Osteocyte (in vitro differentiated cells): ENCODE measurements around the gene MAFG. TPM values are rescaled to one million over a fixed set of nuclear protein-coding genes. Genes with fewer than 3 reads are reported as not detected.
A peak's percentile ranks its signal among the peaks of the same experiment; 100 is the strongest.

Experiments
- DNase-seq: peaks from one replicate; pipeline ENCODE4 v3.0.0; 2021; ENCODE audit warnings: mixed read lengths; ENCODE audit not compliant: unreplicated experiment; ENCODE audit errors: extremely low spot score
- H3K27ac Mint-ChIP-seq: one replicate; pipeline ENCODE4 v1.8.0; 2021; ENCODE audit warnings: mild to moderate bottlenecking, mixed read lengths; ENCODE audit not compliant: unreplicated experiment
- H3K27me3 Mint-ChIP-seq: one replicate; pipeline ENCODE4 v1.8.0; 2021; ENCODE audit warnings: mixed read lengths; ENCODE audit not compliant: unreplicated experiment
- H3K36me3 Mint-ChIP-seq: one replicate; pipeline ENCODE4 v1.8.0; 2021; ENCODE audit warnings: mixed read lengths; ENCODE audit not compliant: unreplicated experiment
- H3K4me1 Mint-ChIP-seq: one replicate; pipeline ENCODE4 v1.8.0; 2021; ENCODE audit warnings: mixed read lengths; ENCODE audit not compliant: unreplicated experiment
- H3K4me3 Mint-ChIP-seq: one replicate; pipeline ENCODE4 v1.8.0; 2021; ENCODE audit warnings: mild to moderate bottlenecking, moderate library complexity, mixed read lengths; ENCODE audit not compliant: unreplicated experiment
- H3K9me3 Mint-ChIP-seq: one replicate; pipeline ENCODE4 v1.8.0; 2021; ENCODE audit warnings: mixed read lengths; ENCODE audit not compliant: unreplicated experiment
- total RNA-seq: library from RNA; stranded (reverse); gene quantifications from 2 replicates; pipeline ENCODE4 v1.2.1, GENCODE V29; 2021
- TF ChIP-seq, protein P1 (sequence below): fragments of 200-600 bp; sonication (generic); IDR thresholded peaks from 2 replicates; pipeline ENCODE4 v1.5.0; 2021; ENCODE audit warnings: antibody characterized with exemption, mild to moderate bottlenecking, moderate library complexity

The MAFG gene
- total RNA-seq, 1 donor from 2014 or later, result 34.7 TPM

DNA sequence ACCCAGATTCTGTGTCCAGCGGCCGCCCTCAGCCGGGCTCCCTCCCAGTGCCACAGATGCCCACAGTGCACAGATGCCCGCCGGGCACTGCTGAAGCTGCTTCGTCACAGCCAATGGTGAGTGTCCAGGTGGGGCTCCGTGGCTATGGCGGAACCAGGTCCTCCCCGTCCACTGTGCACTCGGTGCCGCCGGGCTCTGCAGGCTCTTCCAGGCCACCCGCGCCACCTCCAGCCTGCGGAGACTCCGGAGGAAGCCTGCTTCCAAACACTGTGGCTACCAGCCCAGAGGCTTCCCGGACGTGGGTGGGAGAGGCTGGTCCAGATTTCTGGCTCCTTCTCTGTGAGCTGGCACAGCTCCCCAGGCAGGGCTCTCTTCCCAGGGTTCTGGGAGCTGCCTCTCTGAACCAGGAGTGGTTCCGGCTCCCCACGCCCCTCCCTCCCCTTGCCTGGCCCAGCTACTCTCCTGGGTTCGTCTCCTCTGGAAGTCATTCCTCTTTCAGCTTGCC, 12.4 kb upstream of the MAFG start:
- TF ChIP-seq, protein P1, sequence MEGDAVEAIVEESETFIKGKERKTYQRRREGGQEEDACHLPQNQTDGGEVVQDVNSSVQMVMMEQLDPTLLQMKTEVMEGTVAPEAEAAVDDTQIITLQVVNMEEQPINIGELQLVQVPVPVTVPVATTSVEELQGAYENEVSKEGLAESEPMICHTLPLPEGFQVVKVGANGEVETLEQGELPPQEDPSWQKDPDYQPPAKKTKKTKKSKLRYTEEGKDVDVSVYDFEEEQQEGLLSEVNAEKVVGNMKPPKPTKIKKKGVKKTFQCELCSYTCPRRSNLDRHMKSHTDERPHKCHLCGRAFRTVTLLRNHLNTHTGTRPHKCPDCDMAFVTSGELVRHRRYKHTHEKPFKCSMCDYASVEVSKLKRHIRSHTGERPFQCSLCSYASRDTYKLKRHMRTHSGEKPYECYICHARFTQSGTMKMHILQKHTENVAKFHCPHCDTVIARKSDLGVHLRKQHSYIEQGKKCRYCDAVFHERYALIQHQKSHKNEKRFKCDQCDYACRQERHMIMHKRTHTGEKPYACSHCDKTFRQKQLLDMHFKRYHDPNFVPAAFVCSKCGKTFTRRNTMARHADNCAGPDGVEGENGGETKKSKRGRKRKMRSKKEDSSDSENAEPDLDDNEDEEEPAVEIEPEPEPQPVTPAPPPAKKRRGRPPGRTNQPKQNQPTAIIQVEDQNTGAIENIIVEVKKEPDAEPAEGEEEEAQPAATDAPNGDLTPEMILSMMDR, result no peak
- peaks cover 2% of the 10 kb centered on the region for H3K27me3 Mint-ChIP-seq
- H3K4me3 Mint-ChIP-seq, result no peak overlapping the region
- no peaks in the 10 kb centered on the region for H3K9me3 Mint-ChIP-seq
- no peaks in the 10 kb centered on the region for H3K36me3 Mint-ChIP-seq
- no peak for DNase-seq
- H3K4me1 Mint-ChIP-seq, result peaks cover 15% of the 10 kb centered on the region
- no peak overlapping the region for H3K27ac Mint-ChIP-seq

DNA sequence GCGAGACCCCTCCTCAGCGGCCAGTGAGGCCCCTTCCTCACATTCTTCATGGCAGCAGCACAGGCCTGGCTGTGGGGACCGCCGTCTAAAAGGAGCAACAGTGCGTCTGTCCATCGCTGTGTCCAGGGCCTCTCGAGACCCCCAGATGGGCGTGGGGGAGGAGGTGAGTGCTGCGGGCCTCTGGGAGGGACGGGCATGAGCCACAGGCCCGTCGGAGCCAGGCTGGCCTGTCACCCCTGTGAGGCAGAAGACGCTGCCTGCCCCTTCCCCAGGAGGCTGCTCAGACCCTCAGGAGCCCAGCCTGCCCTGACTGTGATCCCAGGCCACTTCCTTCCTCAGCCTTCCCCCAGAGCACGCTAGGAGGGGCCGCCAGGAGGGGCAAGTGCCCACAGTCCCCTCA, 11.7 kb upstream of the MAFG start:
- DNase-seq, result no peak
- H3K36me3 Mint-ChIP-seq, result no peaks in the 10 kb centered on the region
- TF ChIP-seq, protein P1, result no peak
- no peak overlapping the region for H3K27ac Mint-ChIP-seq
- H3K4me1 Mint-ChIP-seq, result peaks cover 15% of the 10 kb centered on the region
- no peaks in the 10 kb centered on the region for H3K9me3 Mint-ChIP-seq
- no peak overlapping the region for H3K4me3 Mint-ChIP-seq
- peaks cover 2% of the 10 kb centered on the region for H3K27me3 Mint-ChIP-seq

DNA sequence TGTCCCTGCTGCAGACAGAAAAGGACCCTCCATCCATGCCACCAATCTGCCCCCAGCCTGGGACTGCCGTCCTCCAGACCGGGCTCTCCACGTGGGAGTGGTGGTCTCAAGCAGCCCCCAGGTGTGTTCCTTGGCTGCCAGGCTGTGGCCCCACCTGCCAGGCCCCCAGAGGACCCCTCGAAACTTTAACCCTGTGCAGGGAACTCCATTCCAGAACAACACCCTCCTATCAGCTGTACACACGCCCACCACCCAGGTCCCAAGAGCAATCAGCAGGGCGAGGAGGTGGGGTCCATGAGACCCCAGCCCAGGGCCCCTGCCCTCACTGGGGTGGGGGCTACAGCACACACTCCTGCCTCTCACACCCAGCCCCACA, 8.2 kb upstream of the MAFG start:
- DNase-seq, result no peak
- TF ChIP-seq, protein P1, result no peak
- Mint-ChIP-seq H3K27ac (peak overlapping the region; percentile 10), H3K4me1 (peaks cover 23% of the 10 kb centered on the region), H3K9me3 (no peaks in the 10 kb centered on the region), H3K27me3 (no peaks in the 10 kb centered on the region), H3K4me3 (peak overlapping the region; percentile 89), H3K36me3 (peaks cover 2% of the 10 kb centered on the region)

DNA sequence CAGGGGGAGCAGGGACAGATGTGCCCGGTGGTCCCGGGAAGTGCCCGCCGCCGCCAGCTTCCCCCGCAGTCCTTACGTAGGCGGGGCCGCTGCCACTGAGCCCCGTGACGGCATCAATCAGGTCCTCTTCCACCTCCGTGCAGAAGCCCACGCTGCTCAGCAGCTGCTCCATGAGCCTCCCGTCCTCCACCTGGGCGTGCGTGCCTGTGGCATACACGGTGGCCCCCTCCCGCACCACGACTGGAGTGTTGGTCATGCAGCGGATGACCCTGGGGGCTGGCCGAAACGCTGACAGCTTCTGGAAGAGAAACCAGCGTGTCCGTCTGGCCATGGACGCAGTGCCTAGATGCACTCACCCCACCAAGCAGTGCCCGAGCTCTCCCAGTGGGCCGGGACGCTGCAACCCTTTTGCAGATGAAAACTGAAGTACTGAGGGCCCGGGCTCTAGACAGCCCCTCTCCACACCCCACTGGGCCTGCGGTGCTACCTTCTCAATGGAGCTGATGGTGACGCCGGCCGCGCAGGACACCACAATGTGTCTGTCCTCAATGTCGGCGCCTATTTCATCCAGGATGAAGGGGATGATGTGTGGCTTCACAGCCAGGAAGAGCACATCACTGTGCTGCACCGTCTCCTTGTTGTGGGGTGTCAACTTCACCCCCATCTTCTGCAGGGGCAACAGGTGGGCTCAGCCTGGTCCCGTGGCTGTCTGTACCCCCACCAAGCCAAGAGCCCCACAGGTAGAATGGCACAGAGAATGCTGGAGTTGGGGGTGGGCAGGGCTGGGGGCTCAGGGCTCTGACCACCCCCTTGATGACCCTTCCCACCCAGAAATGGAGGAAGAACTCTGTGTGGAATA, 7.5 kb upstream of the MAFG start:
- no peaks in the 10 kb centered on the region for H3K27me3 Mint-ChIP-seq
- H3K4me1 Mint-ChIP-seq, result peaks cover 26% of the 10 kb centered on the region
- peaks cover 2% of the 10 kb centered on the region for H3K36me3 Mint-ChIP-seq
- no peaks in the 10 kb centered on the region for H3K9me3 Mint-ChIP-seq
- DNase-seq, result no peak
- peak overlapping the region; percentile 89 for H3K4me3 Mint-ChIP-seq
- TF ChIP-seq, protein P1, result no peak
- H3K27ac Mint-ChIP-seq, result no peak overlapping the region

DNA sequence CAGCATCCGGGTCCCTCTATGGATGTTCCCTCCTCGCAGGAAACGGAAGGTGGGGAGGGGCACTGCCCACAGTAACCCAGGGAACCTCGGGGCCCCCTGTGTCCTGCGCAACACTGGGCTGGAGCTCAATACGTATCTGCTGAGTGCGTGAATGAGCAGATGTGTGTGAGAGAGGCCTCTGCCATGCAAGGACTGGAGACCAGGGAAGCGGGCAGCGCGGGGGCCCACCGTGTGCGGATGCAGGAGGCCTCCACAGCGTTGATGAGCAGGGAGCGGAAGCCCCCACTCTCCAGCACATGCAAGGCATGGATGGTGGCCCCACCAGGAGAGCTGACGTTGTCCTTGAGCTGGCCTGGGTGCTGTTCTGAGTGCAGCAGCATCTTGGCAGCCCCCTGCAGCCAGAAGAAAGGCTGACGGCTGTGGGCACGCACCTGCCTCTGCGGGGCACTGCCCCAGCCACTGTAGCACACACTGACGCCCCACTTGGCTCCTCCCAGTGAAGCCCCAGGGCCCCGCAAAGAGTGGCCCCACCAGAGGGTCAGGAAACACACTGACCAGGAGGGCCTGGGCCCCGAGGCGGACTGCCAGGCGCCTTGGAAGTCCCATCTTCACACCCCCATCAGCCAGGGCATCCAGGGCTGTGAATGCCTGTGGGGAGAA, 6.7 kb upstream of the MAFG start:
- H3K27ac Mint-ChIP-seq, result no peak overlapping the region

More for the DNA sequence above, 6.7 kb upstream of the MAFG start:
- Mint-ChIP-seq H3K4me3 (no peak overlapping the region), H3K36me3 (peaks cover 2% of the 10 kb centered on the region), H3K4me1 (peaks cover 30% of the 10 kb centered on the region), H3K27me3 (no peaks in the 10 kb centered on the region), H3K9me3 (no peaks in the 10 kb centered on the region)
- DNase-seq, result no peak
- TF ChIP-seq, protein P1, result no peak
